Panc1 (cell line): Measurements from ENCODE around the gene GNPNAT1. TPM values are rescaled to one million over a fixed set of nuclear protein-coding genes. Genes with fewer than 3 reads are reported as not detected.

Source experiments
- ATAC-seq: fragments of 200-7000 bp; cut with Tn5 transposase; 2 replicates; pipeline ENCODE4 v1.9.1; 2020; ENCODE audit warnings: mild to moderate bottlenecking, moderate library complexity
- BruUV-seq: library from RNA; stranded (reverse); fragments of 400-500 nt; replicated peaks from 2 replicates; lab custom pipeline; 2021; lab: Mats Ljungman, UMichigan
- CTCF ChIA-PET: fragments of 300-600 bp; sonication (Branson Sonifier 250); formaldehyde crosslinking; loops from one replicate; lab custom pipeline; 2022; ENCODE audit warnings: antibody characterized with exemption; lab: Charles Lee
- POLR2A ChIA-PET: fragments of 300-600 bp; sonication (Branson Sonifier 250); formaldehyde crosslinking; loops from one replicate; lab custom pipeline; 2022; ENCODE audit warnings: antibody characterized with exemption; lab: Charles Lee
- DNase-seq: peaks from one replicate; pipeline ENCODE4 v3.0.0-alpha.2; 2010; ENCODE audit warnings: low read depth, low spot score
- H3K27ac ChIP-seq: 2 replicates; pipeline ENCODE4 v1.5.1; 2011; ENCODE audit warnings: mild to moderate bottlenecking, low read length, inconsistent platforms
- H3K27me3 ChIP-seq: fragments of 200-500 bp; sonication (Bioruptor generic); 2 replicates; pipeline ENCODE4 v1.6.0; 2014; ENCODE audit warnings: low read length, inconsistent platforms; ENCODE audit not compliant: control insufficient read depth, insufficient read depth
- H3K36me3 ChIP-seq: fragments of 200-500 bp; sonication (Bioruptor generic); 2 replicates; pipeline ENCODE4 v1.5.1; 2014; ENCODE audit warnings: inconsistent platforms, mild to moderate bottlenecking, low read length, moderate library complexity; ENCODE audit not compliant: control insufficient read depth, insufficient read depth
- H3K4me1 ChIP-seq: 2 replicates; pipeline ENCODE4 v1.5.1; 2011; ENCODE audit warnings: inconsistent platforms, mild to moderate bottlenecking, low read length, moderate library complexity; ENCODE audit not compliant: control insufficient read depth, insufficient read depth
- H3K4me3 ChIP-seq, 2 experiments: 2 replicates each; pipeline ENCODE4 v1.5.1; 2011 to 2012; ENCODE audit warnings: low read depth in 2 of 2, low read length in 2 of 2, mild to moderate bottlenecking in 2 of 2, inconsistent platforms in 1 of 2, moderate library complexity in 1 of 2
- H3K9me3 ChIP-seq: fragments of 200-500 bp; sonication (Bioruptor generic); 2 replicates; pipeline ENCODE4 v1.5.1; 2014; ENCODE audit warnings: low read depth, mild to moderate bottlenecking, inconsistent platforms, low read length, moderate library complexity; ENCODE audit not compliant: control insufficient read depth, insufficient read depth
- CTCF ChIP-seq: fragments of 450-650 bp; IDR thresholded peaks from 2 replicates; pipeline ENCODE4 v1.5.1; 2017; ENCODE audit warnings: mild to moderate bottlenecking
- POLR2AphosphoS5 ChIP-seq: IDR thresholded peaks from 2 replicates; pipeline ENCODE4 v1.6.1; 2012; ENCODE audit warnings: mild to moderate bottlenecking, low read depth, low read length, moderate library complexity
- REST ChIP-seq, 2 experiments: IDR thresholded peaks; 2 replicates each; pipeline ENCODE4 v1.6.1; 2011 to 2012; ENCODE audit warnings: low read depth in 2 of 2, control low read depth in 1 of 2, low read length in 1 of 2, mild to moderate bottlenecking in 1 of 2, moderate library complexity in 1 of 2; ENCODE audit not compliant: insufficient read depth in 1 of 2
- SIN3A ChIP-seq: IDR thresholded peaks from 2 replicates; pipeline ENCODE4 v1.6.1; 2012; ENCODE audit warnings: low read depth, mild to moderate bottlenecking, low read length, moderate library complexity, borderline replicate concordance; ENCODE audit not compliant: insufficient read depth
- TCF7L2 ChIP-seq: IDR thresholded peaks from 2 replicates; pipeline ENCODE4 v1.6.1; 2011; ENCODE audit warnings: mild to moderate bottlenecking, low read depth, low read length, inconsistent platforms
- in situ Hi-C: cut with HindIII; loops from 2 replicates; pipeline ENCODE4 v1.10.0; 2016; ENCODE audit warnings: low sequenced_read_pairs, low pct_unique_long_range_greater_than_20kb
- intact Hi-C: fragments of 100-400 bp; cut with micrococcal nuclease; formaldehyde crosslinking; loops from one replicate; pipeline ENCODE4 v1.10.0; 2022; ENCODE audit not compliant: unreplicated experiment
- total RNA-seq: library from RNA; stranded (reverse); gene quantifications from one replicate; pipeline ENCODE4 v1.2.1, GENCODE V29; 2021; ENCODE audit not compliant: unreplicated experiment

GNPNAT1 gene
- total RNA-seq, 1 experiment from 2014 or later = 22.2 TPM

DNA sequence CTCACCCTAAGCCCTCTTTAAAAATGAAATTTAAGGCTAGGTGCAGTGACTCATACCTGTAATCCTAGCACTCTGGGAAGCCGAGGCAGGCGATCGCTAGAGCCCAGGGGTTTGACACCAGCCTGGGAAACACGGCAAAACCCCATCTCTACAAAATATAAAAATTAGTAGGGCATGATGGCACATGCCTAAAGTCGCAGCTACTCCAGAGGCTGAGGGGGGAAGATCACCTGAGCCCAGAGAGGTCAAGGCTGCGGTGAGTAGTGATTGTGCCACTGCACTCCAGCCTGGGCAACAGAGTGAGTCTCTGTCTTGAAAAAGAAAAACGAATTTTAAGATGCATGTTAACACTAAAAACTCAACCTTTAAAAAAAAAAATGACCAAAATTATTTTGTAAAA lies 12.7 kb downstream of the GNPNAT1 start:
- BruUV-seq = no TSS peak
- ChIA-PET POLR2A (no interaction called here), CTCF (interaction anchor here (0.6 kb wide), 1 partner anchor 73 kb away, joined by 10 read pairs; no protein-coding TSS in a partner anchor)
- no peaks in the 10 kb centered on the region for H3K27me3 ChIP-seq
- in situ Hi-C loops = no loop called here
- H3K9me3 ChIP-seq = no peaks in the 10 kb centered on the region
- peaks cover 30% of the 10 kb centered on the region for H3K36me3 ChIP-seq
- DNase-seq = no peak
- H3K4me1 ChIP-seq = no peaks in the 10 kb centered on the region
- H3K4me3 ChIP-seq = no peak overlapping the region
- no peak overlapping the region for H3K27ac ChIP-seq
- ATAC-seq = no peak
- intact Hi-C loops = no loop called here
- TF ChIP-seq SIN3A = no peak
- no peak for TF ChIP-seq REST (IDR thresholded peaks at IDR 0.05; ENCODE audit: insufficient read depth in 1 of 2, low read depth in 2 of 2, low read length in 1 of 2)
- no peak for TF ChIP-seq POLR2AphosphoS5
- TF ChIP-seq TCF7L2 = no peak
- no peak for TF ChIP-seq CTCF

DNA sequence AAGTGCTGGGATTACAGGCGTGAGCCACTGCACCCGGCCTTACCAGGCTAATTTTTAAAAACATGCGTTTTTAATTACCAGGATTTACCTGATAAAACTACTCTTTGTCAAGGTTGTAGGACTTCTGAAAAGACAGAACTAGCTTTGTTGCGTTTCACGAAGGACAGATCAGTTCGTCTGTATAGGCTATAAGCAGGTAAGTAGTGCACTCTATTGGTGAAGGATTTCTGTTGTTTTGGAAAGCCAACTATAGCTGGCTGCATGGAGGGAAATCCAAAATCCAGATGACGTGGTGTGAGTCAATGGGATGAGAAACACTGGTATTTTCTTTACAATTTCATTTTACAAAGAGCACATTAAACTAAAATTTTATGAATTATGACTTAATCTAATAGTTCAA lies 14.6 kb downstream of the GNPNAT1 start:
- ATAC-seq (no peak), DNase-seq (no peak)
- H3K27ac ChIP-seq = no peak overlapping the region
- no peak overlapping the region for H3K4me3 ChIP-seq
- in situ Hi-C loops (no loop called here), intact Hi-C loops (no loop called here)
- BruUV-seq = no TSS peak
- TF ChIP-seq SIN3A (no peak), POLR2AphosphoS5 (no peak)
- peaks cover 20% of the 10 kb centered on the region for H3K36me3 ChIP-seq
- no peaks in the 10 kb centered on the region for H3K9me3 ChIP-seq
- no peaks in the 10 kb centered on the region for H3K27me3 ChIP-seq
- ChIA-PET CTCF (interaction anchor here (0.5 kb wide), 1 partner anchor 45 kb away, joined by 3 read pairs; no protein-coding TSS in a partner anchor), POLR2A (no interaction called here)
- no peaks in the 10 kb centered on the region for H3K4me1 ChIP-seq

- intact Hi-C loops = no loop called here
- H3K4me3 ChIP-seq = no peak overlapping the region
- no peak for TF ChIP-seq SIN3A
- no peak for TF ChIP-seq POLR2AphosphoS5
- TF ChIP-seq TCF7L2 = no peak
- no peak for TF ChIP-seq REST (IDR thresholded peaks at IDR 0.05; ENCODE audit: insufficient read depth in 1 of 2, low read depth in 2 of 2, low read length in 1 of 2)
- TF ChIP-seq CTCF = no peak
- ChIA-PET POLR2A (no interaction called here), CTCF (no interaction called here)
- peaks cover 9% of the 10 kb centered on the region for H3K36me3 ChIP-seq
- no peak overlapping the region for H3K27ac ChIP-seq
- no TSS peak for BruUV-seq
- no peak for DNase-seq
- H3K9me3 ChIP-seq = no peaks in the 10 kb centered on the region
- H3K27me3 ChIP-seq = no peaks in the 10 kb centered on the region
- in situ Hi-C loops = no loop called here
- no peak for ATAC-seq
- no peaks in the 10 kb centered on the region for H3K4me1 ChIP-seq
These were observed 21.5 kb downstream of the GNPNAT1 start for GRCh38 chr14:52769887-52770286.
